GM19397 (cell line): Measurements from ENCODE around the gene ARHGAP40.
"Not testable (repeated sequence)": the region's sequence is repeated elsewhere in the genome, so short reads cannot be mapped to it uniquely, and the experiment has no call there.

Experiments
- ATAC-seq: cut with Tn5 transposase; IDR thresholded peaks from one replicate; pipeline ENCODE4 v1.9.1; 2021; ENCODE audit warnings: mild to moderate bottlenecking, moderate library complexity; ENCODE audit not compliant: unreplicated experiment

Gene ARHGAP40

GRCh38 chr20:38586181-38586525, 15.5 kb upstream of the ARHGAP40 start:
- no peak for ATAC-seq

- ATAC-seq = no peak
These were observed 13.3 kb upstream of the ARHGAP40 start for GRCh38 chr20:38588303-38588702.

GRCh38 chr20:38589351-38589750, 12.3 kb upstream of the ARHGAP40 start:
- no peak for ATAC-seq

- no peak for ATAC-seq
These were observed 11.5 kb upstream of the ARHGAP40 start for GRCh38 chr20:38589967-38590675.

GRCh38 chr20:38590676-38591473, 10.7 kb upstream of the ARHGAP40 start:
- no peak for ATAC-seq

- no peak for ATAC-seq
These were observed 9.9 kb upstream of the ARHGAP40 start for GRCh38 chr20:38591474-38592410.

GRCh38 chr20:38592411-38592790, 9.2 kb upstream of the ARHGAP40 start:
- ATAC-seq = not testable (repeated sequence)

- not testable (repeated sequence) for ATAC-seq
These were observed 7.3 kb upstream of the ARHGAP40 start for GRCh38 chr20:38594281-38594680.

GRCh38 chr20:38595886-38596285, 5.7 kb upstream of the ARHGAP40 start:
- not testable (repeated sequence) for ATAC-seq

GRCh38 chr20:38599410-38599882, 2.2 kb upstream of the ARHGAP40 start:
- ATAC-seq = no peak

- ATAC-seq = no peak
These were observed 1.6 kb upstream of the ARHGAP40 start for GRCh38 chr20:38600057-38600456.

GRCh38 chr20:38602185-38602581, 574 bp downstream of the ARHGAP40 start:
- ATAC-seq = no peak

GRCh38 chr20:38603286-38603685, 1.7 kb downstream of the ARHGAP40 start:
- no peak for ATAC-seq

- ATAC-seq = no peak
These were observed 3.3 kb downstream of the ARHGAP40 start for GRCh38 chr20:38604873-38605303.

- no peak for ATAC-seq
These were observed 5.7 kb downstream of the ARHGAP40 start for GRCh38 chr20:38607351-38607750.

- no peak for ATAC-seq
These were observed 6.6 kb downstream of the ARHGAP40 start for GRCh38 chr20:38608188-38608587.

GRCh38 chr20:38609815-38610214, 8.2 kb downstream of the ARHGAP40 start:
- no peak for ATAC-seq

- no peak for ATAC-seq
These were observed 8.9 kb downstream of the ARHGAP40 start for GRCh38 chr20:38610521-38610920.

GRCh38 chr20:38612751-38613515, 11.3 kb downstream of the ARHGAP40 start:
- no peak for ATAC-seq

GRCh38 chr20:38615283-38615682, 13.7 kb downstream of the ARHGAP40 start:
- ATAC-seq = no peak
